Loucy (cell line): ENCODE data around the gene HSD11B2.

Experiments used
- EZH2phosphoT487 ChIP-seq: fragments of 200-600 bp; IDR thresholded peaks from 2 replicates; pipeline ENCODE4 v1.6.1; 2018; ENCODE audit warnings: antibody characterized with exemption, mild to moderate bottlenecking, moderate library complexity, borderline replicate concordance
- TF ChIP-seq, protein P1 (sequence below): fragments of 200-600 bp; sonication (generic); conservative IDR thresholded peaks from 2 replicates; pipeline ENCODE4 v1.5.1; 2014; ENCODE audit warnings: mild to moderate bottlenecking, antibody characterized with exemption, low read length

GRCh38 chr16:67425580-67425979, 5.3 kb upstream of the HSD11B2 start:
- TF ChIP-seq, protein P1, sequence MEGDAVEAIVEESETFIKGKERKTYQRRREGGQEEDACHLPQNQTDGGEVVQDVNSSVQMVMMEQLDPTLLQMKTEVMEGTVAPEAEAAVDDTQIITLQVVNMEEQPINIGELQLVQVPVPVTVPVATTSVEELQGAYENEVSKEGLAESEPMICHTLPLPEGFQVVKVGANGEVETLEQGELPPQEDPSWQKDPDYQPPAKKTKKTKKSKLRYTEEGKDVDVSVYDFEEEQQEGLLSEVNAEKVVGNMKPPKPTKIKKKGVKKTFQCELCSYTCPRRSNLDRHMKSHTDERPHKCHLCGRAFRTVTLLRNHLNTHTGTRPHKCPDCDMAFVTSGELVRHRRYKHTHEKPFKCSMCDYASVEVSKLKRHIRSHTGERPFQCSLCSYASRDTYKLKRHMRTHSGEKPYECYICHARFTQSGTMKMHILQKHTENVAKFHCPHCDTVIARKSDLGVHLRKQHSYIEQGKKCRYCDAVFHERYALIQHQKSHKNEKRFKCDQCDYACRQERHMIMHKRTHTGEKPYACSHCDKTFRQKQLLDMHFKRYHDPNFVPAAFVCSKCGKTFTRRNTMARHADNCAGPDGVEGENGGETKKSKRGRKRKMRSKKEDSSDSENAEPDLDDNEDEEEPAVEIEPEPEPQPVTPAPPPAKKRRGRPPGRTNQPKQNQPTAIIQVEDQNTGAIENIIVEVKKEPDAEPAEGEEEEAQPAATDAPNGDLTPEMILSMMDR, result no peak
- no peak for TF ChIP-seq EZH2phosphoT487
